Omental fat pad (tissue), 4 donors: ENCODE data around the gene DSCAM. TPM values are rescaled to one million over a fixed set of nuclear protein-coding genes. Genes with fewer than 3 reads are reported as not detected.

Experiments
- ATAC-seq: fragments of 150-250 bp; one replicate; pipeline ENCODE4 v1.9.1; 2016; ENCODE audit warnings: mild to moderate bottlenecking, moderate library complexity; ENCODE audit not compliant: low FRiP score
- DNase-seq: peaks from one replicate; pipeline ENCODE4 v3.0.0-alpha.2; 2019; ENCODE audit warnings: low spot score
- total RNA-seq, 4 donors: library from RNA; depleted of rRNA; stranded (reverse); fragments of >200 nt; gene quantifications; one replicate each; pipeline ENCODE4 v1.1.0, GENCODE V29; 2016
- TF ChIP-seq, protein P1 (sequence below), 3 donors: fragments of 450-650 bp; IDR thresholded peaks; one replicate each; pipeline ENCODE4 v1.5.1; 2016 to 2017; ENCODE audit warnings: antibody characterized with exemption in 3 of 3, mild to moderate bottlenecking in 3 of 3, moderate library complexity in 2 of 3

The DSCAM gene
- total RNA-seq, 4 donors from 2014 or later = 0.16 TPM; not detected in 3

DNA sequence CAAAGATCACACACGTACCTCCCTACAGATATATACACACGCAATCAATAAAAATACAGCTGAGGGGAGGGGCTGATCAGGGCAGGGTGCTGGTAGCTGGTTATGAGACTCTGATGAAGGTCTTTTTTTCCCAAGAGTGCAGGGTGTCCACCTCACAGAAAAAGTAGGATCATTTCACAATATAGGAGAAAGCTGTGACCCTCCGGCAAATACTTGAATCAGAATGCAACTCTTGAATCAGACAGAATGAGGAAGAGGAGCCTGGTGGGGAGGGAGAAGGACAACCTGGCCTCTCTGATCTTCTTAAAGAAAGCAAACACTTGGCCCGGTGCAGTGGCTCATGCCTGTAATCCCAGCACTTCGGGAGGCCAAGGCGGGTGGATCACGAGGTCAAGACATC, 710.4 kb downstream of the DSCAM start:
- ATAC-seq (no peak), DNase-seq (no peak)
- TF ChIP-seq, protein P1, sequence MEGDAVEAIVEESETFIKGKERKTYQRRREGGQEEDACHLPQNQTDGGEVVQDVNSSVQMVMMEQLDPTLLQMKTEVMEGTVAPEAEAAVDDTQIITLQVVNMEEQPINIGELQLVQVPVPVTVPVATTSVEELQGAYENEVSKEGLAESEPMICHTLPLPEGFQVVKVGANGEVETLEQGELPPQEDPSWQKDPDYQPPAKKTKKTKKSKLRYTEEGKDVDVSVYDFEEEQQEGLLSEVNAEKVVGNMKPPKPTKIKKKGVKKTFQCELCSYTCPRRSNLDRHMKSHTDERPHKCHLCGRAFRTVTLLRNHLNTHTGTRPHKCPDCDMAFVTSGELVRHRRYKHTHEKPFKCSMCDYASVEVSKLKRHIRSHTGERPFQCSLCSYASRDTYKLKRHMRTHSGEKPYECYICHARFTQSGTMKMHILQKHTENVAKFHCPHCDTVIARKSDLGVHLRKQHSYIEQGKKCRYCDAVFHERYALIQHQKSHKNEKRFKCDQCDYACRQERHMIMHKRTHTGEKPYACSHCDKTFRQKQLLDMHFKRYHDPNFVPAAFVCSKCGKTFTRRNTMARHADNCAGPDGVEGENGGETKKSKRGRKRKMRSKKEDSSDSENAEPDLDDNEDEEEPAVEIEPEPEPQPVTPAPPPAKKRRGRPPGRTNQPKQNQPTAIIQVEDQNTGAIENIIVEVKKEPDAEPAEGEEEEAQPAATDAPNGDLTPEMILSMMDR (IDR thresholded peaks at IDR 0.05) = no peak

DNA sequence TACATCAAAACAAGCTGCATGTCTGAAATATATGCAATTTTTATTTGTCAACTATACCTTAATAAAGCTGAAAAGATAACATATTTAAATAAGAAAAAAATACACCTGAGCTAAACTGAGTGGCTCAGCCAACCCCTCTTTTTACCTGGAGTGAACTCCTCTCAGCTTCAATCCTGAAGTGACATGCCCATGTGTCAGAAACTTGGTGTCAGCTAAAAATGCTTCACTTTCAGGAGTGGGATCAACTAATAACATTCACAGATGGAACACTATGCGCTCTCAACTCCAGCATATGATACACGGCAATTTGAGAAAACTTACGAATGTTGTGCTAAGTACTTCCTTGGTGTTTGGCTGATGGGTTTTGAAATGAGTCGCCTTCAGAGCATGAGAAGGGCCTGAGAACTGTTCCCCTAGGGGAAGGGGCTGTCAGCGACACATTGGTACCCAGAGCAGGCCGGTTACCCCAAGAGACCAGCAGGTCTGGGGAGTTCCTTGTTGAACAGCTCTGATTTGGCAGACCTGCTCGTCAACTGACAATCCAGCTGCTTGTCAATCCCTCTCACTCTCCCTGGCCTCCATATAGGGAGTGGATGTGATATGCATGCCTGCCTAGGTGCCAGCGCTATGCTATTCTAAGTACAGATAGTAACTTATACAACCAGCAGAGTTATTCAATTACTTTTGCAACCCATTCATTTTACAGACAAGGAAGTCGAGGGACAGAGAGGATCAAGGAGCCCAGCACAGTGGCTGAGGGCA, 712.0 kb downstream of the DSCAM start:
- DNase-seq (no peak), ATAC-seq (no peak)
- TF ChIP-seq, protein P1 (IDR thresholded peaks at IDR 0.05) = no peak

DNA sequence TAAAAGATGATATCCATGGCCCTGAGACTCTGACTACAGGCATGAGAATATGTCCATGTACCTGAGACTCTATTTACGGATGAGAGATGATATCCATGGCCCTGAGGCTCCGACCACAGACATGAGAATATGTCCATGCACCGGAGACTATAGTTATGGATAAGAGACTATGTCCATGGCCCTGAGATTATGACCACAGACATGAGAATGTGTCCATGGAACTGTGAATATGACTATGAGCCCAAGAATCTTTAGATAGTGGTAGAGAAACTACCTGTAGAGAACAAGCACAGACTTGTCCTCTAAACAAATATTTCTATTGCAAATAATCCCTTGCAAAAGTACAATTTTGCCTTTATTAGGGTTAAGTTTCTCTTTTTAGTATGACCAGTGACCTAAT, 716.5 kb downstream of the DSCAM start:
- ATAC-seq = no peak
- no peak for DNase-seq
- TF ChIP-seq, protein P1 (IDR thresholded peaks at IDR 0.05) = no peak

GRCh38 chr21:40129809-40130208, 717.1 kb downstream of the DSCAM start:
- no peak for ATAC-seq
- DNase-seq = no peak
- TF ChIP-seq, protein P1 (IDR thresholded peaks at IDR 0.05) = no peak

- no peak for ATAC-seq
- TF ChIP-seq, protein P1 (IDR thresholded peaks at IDR 0.05) = no peak
- DNase-seq = no peak
Measured at GRCh38 chr21:40128891-40129290, 718.1 kb downstream of the DSCAM start.

DNA sequence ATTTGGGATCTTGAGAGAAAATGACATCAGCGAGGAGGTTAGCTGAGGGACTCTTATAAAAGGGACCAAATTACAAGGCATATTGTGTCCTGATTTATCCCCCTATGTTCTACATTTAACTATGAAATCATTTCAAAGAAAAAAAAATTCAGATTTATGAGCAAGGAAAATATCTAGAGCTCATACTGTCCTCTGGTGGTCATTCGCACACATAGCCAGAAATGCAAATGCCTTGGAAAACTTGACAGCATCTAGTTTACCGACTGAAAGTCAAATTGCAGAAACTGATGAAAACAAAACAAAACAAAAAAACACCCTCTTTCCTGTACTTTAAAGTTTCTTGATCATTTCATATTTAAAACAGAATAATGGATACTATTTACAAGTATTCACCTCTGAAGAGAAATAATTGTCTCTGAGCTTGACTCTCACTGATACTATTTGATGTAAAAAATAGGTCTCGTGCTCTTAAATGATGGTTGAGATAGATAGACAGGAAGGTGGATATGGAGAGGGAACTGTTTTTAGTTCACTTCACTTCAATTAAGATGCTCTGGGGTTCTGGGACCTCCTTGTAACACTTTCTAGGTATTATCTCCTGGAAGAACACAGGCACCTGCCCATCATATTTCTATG, 725.9 kb downstream of the DSCAM start:
- DNase-seq = no peak
- TF ChIP-seq, protein P1 (IDR thresholded peaks at IDR 0.05) = peak in 1 of 3 donors; percentile 18
- ATAC-seq = no peak

DNA sequence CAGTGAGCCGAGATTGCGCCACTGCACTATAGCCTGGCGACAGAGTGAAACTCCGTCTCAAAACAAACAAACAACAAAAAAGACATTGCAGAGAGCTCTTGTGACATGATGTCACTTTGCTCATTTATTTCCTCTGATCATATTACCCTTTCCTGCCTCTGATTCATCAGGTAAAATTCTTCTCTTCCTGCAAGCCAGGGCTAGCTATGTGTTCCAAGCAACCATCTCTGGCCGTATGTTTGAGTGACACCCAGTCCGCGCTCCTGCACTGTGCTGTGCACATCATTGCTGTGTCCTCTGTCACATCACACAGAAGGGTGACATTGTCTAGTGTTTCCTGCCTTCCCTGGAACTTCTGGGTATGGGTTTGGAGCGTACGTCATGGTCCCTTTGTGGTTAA, 728.4 kb downstream of the DSCAM start:
- ATAC-seq = no peak
- TF ChIP-seq, protein P1 (IDR thresholded peaks at IDR 0.05) = no peak
- no peak for DNase-seq
